Activated CD8-positive, alpha-beta T cell treated with anti-CD3 and anti-CD28 coated beads for 36 hours (primary cell): Measurements from ENCODE around the gene OPRM1. TPM values are rescaled to one million over a fixed set of nuclear protein-coding genes. Genes with fewer than 3 reads are reported as not detected.

ENCODE experiments used
- ATAC-seq: fragments of 200-7000 bp; cut with Tn5 transposase; one replicate; pipeline ENCODE4 v1.10.0; 2021; ENCODE audit warnings: mild to moderate bottlenecking, moderate library complexity
- CTCF ChIA-PET: fragments of 350-600 bp; sonication (Branson Sonifier 250); formaldehyde crosslinking; loops from one replicate; lab custom pipeline; 2021; ENCODE audit warnings: antibody characterized with exemption; lab: Charles Lee
- POLR2A ChIA-PET: fragments of 350-600 bp; sonication (Branson Sonifier 250); formaldehyde crosslinking; loops from one replicate; lab custom pipeline; 2021; ENCODE audit warnings: antibody characterized with exemption; lab: Charles Lee
- DNase-seq: peaks from one replicate; pipeline ENCODE4 v3.0.0-alpha.2; 2020
- H3K27ac Mint-ChIP-seq: one replicate; pipeline ENCODE4 v1.8.0; 2021; ENCODE audit warnings: mild to moderate bottlenecking, mixed read lengths
- H3K27me3 Mint-ChIP-seq: one replicate; pipeline ENCODE4 v1.8.0; 2021; ENCODE audit warnings: mixed read lengths
- H3K36me3 Mint-ChIP-seq: one replicate; pipeline ENCODE4 v1.8.0; 2021; ENCODE audit warnings: low read depth, mixed read lengths
- H3K4me1 Mint-ChIP-seq: one replicate; pipeline ENCODE4 v1.8.0; 2021; ENCODE audit warnings: low read depth, mixed read lengths
- H3K4me3 Mint-ChIP-seq: one replicate; pipeline ENCODE4 v1.8.0; 2021; ENCODE audit warnings: mild to moderate bottlenecking, moderate library complexity, mixed read lengths
- H3K9me3 Mint-ChIP-seq: one replicate; pipeline ENCODE4 v1.8.0; 2021; ENCODE audit warnings: mixed read lengths
- CTCF ChIP-seq: fragments of 200-600 bp; IDR thresholded peaks from one replicate; pipeline ENCODE4 v1.8.0; 2022; ENCODE audit warnings: antibody characterized with exemption, mild to moderate bottlenecking
- intact Hi-C: fragments of 100-400 bp; cut with micrococcal nuclease; formaldehyde crosslinking; loops from one replicate; pipeline ENCODE4 v1.10.0; 2022
- total RNA-seq, 2 experiments: library from RNA; stranded (reverse); gene quantifications; one replicate each; pipeline ENCODE4 v1.2.3, GENCODE V29; 2021

OPRM1 gene
- total RNA-seq, 2 experiments from 2014 or later, result not detected

GRCh38 chr6:154134471-154135147 lies 95.6 kb downstream of the OPRM1 start:
- Mint-ChIP-seq H3K27me3 (no peaks in the 10 kb centered on the region), H3K27ac (no peak overlapping the region), H3K36me3 (no peaks in the 10 kb centered on the region), H3K4me1 (peaks cover under 1% of the 10 kb centered on the region), H3K9me3 (no peaks in the 10 kb centered on the region), H3K4me3 (no peak overlapping the region)
- TF ChIP-seq CTCF, result no peak
- no peak for DNase-seq
- ChIA-PET CTCF (interaction anchor here (1.3 kb wide), 1 partner anchor 143 kb away, joined by 3 read pairs; no protein-coding TSS in a partner anchor), POLR2A (no interaction called here)
- intact Hi-C loops, result no loop called here
- no peak for ATAC-seq

- no peak for TF ChIP-seq CTCF
- ChIA-PET POLR2A (interaction anchor here (0.6 kb wide), 1 partner anchor 162 kb away, joined by 3 read pairs; no protein-coding TSS in a partner anchor), CTCF (interaction anchor here (3.4 kb wide), 1 partner anchor 15 kb away, joined by 13 read pairs; no protein-coding TSS in a partner anchor)
- intact Hi-C loops, result no loop called here
- no peak overlapping the region for H3K4me3 Mint-ChIP-seq
- peaks cover 3% of the 10 kb centered on the region for H3K27me3 Mint-ChIP-seq
- DNase-seq (no peak), ATAC-seq (no peak)
- peaks cover 4% of the 10 kb centered on the region for H3K4me1 Mint-ChIP-seq
- no peak overlapping the region for H3K27ac Mint-ChIP-seq
- no peaks in the 10 kb centered on the region for H3K9me3 Mint-ChIP-seq
- H3K36me3 Mint-ChIP-seq, result no peaks in the 10 kb centered on the region
These were observed 99.8 kb downstream of the OPRM1 start for GRCh38 chr6:154138793-154139192.

GRCh38 chr6:154139892-154140291 lies 100.9 kb downstream of the OPRM1 start:
- Mint-ChIP-seq H3K27ac (no peak overlapping the region), H3K27me3 (peaks cover 3% of the 10 kb centered on the region), H3K9me3 (no peaks in the 10 kb centered on the region), H3K4me3 (no peak overlapping the region), H3K4me1 (peaks cover 4% of the 10 kb centered on the region), H3K36me3 (no peaks in the 10 kb centered on the region)
- no peak for TF ChIP-seq CTCF
- ChIA-PET POLR2A (no interaction called here), CTCF (interaction anchor here (0.8 to 3.4 kb wide), 3 partner anchors 14 to 137 kb away, joined by 3 to 13 read pairs (median 3); no protein-coding TSS in a partner anchor)
- intact Hi-C loops, result no loop called here
- no peak for ATAC-seq
- DNase-seq, result no peak

- CTCF ChIA-PET, result interaction anchor here (3.4 kb wide), 1 partner anchor 14 kb away, joined by 13 read pairs; no protein-coding TSS in a partner anchor
- Mint-ChIP-seq H3K36me3 (no peaks in the 10 kb centered on the region), H3K27ac (no peak overlapping the region), H3K9me3 (no peaks in the 10 kb centered on the region), H3K4me3 (no peak overlapping the region), H3K27me3 (peaks cover 3% of the 10 kb centered on the region), H3K4me1 (peaks cover 4% of the 10 kb centered on the region)
- ATAC-seq, result peak; percentile 42
- intact Hi-C loops, result no loop called here
- no peak for DNase-seq
- POLR2A ChIA-PET, result no interaction called here
- no peak for TF ChIP-seq CTCF
These were observed 101.7 kb downstream of the OPRM1 start for GRCh38 chr6:154140743-154141142.

- ChIA-PET POLR2A (no interaction called here), CTCF (no interaction called here)
- peaks cover 4% of the 10 kb centered on the region for H3K4me1 Mint-ChIP-seq
- H3K9me3 Mint-ChIP-seq, result no peaks in the 10 kb centered on the region
- no peak overlapping the region for H3K4me3 Mint-ChIP-seq
- DNase-seq, result no peak
- H3K27me3 Mint-ChIP-seq, result peaks cover 3% of the 10 kb centered on the region
- intact Hi-C loops, result no loop called here
- no peak overlapping the region for H3K27ac Mint-ChIP-seq
- TF ChIP-seq CTCF, result no peak
- no peak for ATAC-seq
- no peaks in the 10 kb centered on the region for H3K36me3 Mint-ChIP-seq
These were observed 104.7 kb downstream of the OPRM1 start for GRCh38 chr6:154143753-154144152.
